ENCODE data around the gene EIF2B4. TPM values are rescaled to one million over a fixed set of nuclear protein-coding genes. Genes with fewer than 3 reads are reported as not detected.

The EIF2B4 gene
- 10 to 100 TPM; 37.7 to 42.5 (median 40.6) TPM for polyA plus RNA-seq

DNA sequence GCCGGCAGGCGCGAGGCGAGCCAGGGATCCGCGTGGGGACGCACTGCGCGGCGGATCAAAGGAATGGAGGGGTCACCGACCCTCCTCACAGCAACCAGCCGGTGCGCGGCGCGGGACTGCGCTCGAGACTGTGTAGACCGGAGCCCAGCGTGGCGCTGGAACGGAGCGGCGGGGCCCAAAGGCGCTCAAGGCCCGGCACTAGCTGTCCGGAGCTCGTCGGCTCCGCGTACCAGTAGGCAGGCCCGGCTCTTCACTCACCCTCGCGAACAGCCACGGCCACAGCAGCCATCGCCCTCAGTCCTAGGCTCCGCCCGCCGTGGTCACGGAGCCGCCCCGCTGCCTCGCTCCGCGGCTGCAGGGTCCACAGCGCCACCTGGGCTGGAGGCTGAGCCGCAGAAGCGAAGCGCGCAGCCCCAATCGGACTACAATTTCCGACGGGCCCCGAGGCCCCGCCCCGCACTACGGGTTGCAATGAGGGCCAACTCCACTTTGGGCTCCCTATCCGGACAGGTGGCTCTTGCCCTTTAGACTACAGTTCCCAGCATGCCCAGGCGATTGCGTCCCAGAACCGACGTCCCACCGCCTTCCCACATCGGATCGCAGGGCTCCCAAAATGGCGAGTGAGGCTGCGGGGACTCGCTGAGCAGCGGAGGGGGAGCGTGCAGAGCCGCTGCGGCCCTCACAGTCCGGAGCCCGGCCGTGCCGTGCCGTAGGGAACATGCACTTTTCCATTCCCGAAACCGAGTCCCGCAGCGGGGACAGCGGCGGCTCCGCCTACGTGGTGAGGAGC is at the start of gene EIF2B4, which contains the start of gene SNX17:
Gene EIF2B4, minus strand, starts transcription at position 313 of the 790 bp plus-strand sequence. Its CDS starts 24 bp downstream, at position 289.
Gene SNX17, plus strand, starts transcription at position 591 of the 790 bp plus-strand sequence. Its CDS starts 128 bp downstream, at position 719.
- WGBS, 3 donors: 0 to 1% (median 1%) methylated on average over 76 to 85 of the region's 85 CpGs
- H3K27ac ChIP-seq (ENCODE audit: low read depth, low read length): peak within 1 kb of the TSS; percentile 92

DNA sequence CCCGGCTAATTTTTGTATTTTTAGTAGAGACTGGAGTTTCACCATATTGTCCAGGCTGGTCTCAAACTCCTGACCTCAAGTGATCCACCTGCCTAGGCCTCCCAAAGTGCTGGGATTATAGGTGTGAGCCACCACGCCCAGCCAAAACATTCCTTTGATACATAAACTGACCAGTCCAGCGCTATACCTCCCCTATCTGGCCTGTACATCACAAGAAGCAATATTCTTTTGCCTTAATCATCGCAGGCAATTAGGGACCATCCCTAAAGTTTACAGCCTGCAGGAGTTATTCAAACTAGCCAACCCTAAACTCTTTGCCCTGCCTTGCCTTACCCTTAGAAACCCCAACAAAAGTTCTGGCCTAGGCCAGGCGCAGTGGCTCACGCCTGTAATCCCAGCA is 46.0 kb upstream of the EIF2B4 start:
- H3K27ac ChIP-seq (ENCODE audit: low read depth, low read length): no peak overlapping the region
- WGBS, 3 donors: 94 to 95% (median 94%) methylated on average over 6 of the region's 6 CpGs

DNA sequence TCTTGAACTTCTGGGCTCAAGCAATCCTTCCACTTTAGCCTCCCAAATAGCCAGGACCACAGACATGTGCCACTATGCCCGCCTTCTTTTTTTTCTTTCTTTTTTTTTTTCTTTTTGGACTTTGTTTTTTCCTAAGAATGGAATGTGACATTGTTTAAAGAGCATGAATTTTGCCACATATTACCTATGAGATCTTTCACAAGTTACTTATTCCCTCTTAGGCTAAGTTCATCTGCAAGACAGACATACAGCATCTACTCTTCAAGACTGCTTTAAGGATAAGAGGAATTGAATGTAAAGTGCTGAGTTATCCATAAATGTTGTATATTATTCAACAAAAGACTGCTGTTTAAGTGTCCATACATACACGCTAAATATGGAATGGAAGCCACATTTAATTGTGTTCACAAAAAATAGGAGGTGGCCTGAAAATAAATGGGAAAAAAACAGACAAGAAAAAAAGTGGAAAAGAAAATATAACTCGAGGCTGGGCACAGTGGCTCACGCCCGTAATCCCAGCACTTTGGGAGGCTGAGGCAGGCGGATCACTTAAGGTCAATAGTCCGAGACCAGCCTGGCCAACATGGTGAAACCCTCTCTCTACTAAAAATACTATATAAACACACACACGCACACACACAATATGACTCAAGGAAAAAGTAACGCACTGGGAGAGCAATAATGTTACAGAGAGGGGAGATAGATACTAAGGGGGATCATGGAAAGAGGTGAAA is 42.4 kb upstream of the EIF2B4 start:
- no peak overlapping the region for H3K27ac ChIP-seq (ENCODE audit: low read depth, low read length)
- WGBS, 3 donors: 79 to 90% (median 88%) methylated on average over 9 of the region's 9 CpGs

DNA sequence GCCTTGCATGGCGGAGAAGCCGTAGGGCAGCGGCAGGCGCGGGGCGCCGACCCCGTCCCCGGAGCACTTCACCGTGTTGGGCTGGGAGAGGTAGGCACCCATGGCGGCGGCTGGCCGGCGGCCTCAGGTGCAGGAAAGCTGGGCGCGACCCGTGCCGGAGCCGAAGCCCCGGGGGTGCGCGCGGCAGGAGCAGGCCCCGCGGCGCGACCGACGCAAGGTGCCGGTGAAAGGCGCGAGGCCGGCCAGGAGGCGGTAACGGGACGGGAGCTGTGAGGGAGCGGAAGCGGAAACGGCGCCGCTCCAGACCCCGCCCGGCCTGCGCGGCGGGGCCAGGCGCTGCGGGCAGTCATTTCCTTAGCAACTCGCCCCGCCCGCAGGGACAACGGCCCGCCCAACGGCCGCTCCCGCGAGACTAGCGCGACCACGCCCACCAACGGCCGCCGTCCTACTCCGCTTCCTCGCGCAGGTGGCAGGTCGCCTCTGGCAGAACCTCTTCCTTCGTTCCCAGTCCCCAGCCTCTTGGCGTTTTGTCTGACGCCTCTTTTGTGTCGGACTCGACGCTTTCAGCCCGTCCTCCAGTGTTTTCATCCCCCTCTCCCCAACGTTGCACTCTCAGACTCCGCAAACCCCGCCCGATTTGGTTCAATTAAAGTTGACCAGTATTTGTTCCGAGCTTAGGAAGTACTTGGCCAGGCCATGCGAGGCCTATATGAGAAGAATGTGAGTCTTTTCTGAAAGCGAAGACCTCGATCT is 39.4 kb upstream of the EIF2B4 start, which contains the start of gene PPM1G:
Gene PPM1G, minus strand, starts transcription at position 271 of the 753 bp plus-strand sequence. Its CDS starts 169 bp downstream, at position 102.
- H3K27ac ChIP-seq (ENCODE audit: low read depth, low read length): peak within 1 kb of the TSS; percentile 83
- WGBS, 3 donors: 1% methylated on average over 78 to 82 of the region's 82 CpGs

DNA sequence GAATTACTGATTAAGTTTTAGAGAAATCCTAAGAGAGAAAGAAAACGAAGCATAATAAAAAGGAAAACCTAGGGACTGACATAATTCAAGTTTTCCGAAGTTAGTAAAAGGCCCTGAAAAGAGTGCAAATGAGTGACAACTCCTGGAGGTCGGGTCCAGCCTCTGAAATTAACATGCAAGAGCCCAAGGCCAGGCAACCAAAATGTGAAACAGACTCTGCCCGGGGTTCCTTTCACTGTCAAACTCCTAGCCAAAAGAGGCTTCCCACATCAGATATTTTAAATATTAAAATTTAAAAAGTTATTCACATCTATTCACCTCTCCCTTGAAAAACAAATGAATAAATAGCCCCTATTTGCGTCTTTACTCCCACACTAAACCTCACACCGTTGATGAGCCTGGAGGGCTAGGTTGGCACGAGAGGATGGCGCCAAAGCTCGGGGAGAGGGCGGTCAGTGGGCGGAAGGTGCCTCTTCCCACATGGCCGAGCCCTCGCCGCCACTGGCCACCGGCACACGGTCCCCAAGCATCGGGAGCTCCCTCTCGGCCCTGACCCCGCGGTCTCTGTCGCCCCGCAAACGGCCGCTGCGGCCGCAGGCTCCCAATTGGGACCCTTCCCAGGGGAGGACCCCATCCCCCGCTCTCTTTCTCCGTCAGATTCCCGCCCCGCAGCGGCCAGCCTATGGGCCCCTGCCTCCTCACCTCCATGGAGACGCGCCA is 38.6 kb upstream of the EIF2B4 start:
- peak overlapping the region; percentile 83 for H3K27ac ChIP-seq (ENCODE audit: low read depth, low read length)

DNA sequence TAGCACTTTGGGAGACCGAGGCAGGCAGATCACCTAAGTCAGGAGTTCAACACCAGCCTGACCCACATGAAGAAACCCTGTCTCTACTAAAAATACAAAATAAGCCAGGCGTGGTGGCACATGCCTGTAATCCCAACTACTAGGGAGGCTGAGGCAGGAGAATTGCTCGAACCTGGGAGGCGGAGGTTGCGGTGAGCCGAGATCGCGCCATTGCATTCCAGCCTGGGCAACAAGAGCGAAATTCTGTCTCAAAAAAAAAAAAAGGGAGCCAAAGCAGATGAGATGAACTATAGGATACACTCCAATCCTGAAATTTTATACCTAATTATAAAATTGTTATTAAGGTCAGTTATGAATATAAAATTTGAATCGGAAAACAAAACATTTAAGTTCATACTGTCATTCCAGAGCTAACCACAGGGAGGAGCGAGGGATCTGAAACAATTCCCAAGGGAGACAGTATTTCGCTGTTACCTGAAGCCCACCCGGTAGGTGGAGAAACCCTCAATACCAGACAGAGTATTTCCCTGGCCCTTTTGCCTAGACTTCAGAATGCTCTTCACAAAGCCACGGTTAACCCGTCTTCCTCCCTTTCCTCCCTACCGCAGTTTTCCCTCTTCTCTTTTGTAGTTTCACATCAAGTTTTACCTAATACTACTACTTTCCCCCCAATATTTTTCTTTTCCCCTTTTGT is 37.8 kb upstream of the EIF2B4 start:
- WGBS, 3 donors: 45 to 57% (median 50%) methylated on average over 16 of the region's 16 CpGs

More for the DNA sequence above, 38.6 kb upstream of the EIF2B4 start:
- WGBS, 3 donors: 0% methylated on average over 32 to 33 of the region's 33 CpGs

DNA sequence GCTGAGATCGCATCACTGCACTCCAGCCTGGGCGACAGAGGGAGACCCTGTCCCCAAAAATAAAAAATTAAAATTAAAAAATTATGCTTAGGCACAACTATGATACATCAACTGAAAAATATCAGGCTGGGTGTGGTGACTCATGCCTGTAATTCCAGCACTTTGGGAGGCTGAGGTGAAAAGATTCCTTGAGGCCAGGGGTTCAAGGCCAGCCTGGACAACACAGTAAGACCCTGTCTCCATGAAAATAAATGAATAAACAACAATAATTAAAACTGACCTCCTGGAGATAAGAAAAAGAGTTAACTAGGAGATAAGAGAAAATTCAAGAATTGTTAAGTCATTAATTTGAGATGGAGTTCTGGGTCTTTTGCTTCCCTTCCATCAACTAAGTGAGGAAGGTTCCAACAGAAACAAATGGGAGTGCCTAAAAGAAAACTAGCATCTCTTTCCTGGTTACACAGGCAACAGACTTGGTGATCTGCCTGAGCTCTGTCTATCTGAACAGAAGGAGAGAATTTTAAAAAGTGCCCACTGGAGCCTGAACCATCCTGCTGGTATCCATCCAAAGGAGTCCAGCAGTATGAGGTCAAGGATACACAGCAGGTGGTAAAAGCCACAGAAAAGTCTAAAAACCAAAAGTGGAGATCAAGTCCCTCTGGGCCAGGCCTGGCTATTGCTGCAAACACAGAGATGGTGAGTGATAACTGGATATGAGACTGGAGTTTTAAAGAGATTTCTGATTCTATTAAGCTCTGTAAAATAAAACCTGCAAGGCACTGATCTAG is 30.4 kb upstream of the EIF2B4 start:
- WGBS, 3 donors: 95 to 100% (median 100%) methylated on average over 2 of the region's 2 CpGs
- no peak overlapping the region for H3K27ac ChIP-seq (ENCODE audit: low read depth, low read length)

More for the DNA sequence above, 37.8 kb upstream of the EIF2B4 start:
- no peak overlapping the region for H3K27ac ChIP-seq (ENCODE audit: low read depth, low read length)

DNA sequence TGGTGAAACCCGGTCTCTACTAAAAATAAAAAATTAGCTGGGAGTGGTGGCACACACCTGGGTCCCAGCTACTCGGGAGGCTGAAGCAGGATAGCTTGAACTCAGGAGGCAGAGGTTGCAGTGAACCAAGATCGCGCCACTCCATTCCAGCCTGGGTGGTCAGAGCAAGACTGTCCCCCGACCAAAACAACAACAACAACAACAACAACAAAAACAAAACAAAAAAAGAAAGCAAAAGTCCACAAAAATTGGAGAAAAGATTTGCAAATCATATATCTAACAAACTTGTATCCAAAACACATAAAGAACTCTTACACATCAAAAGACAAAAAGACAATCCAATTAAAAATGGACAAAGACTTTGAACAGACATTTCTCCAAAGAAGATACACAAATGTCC is 28.8 kb upstream of the EIF2B4 start:
- H3K27ac ChIP-seq (ENCODE audit: low read depth, low read length): no peak overlapping the region
- WGBS, 3 donors: 93 to 95% (median 95%) methylated on average over 5 of the region's 5 CpGs

DNA sequence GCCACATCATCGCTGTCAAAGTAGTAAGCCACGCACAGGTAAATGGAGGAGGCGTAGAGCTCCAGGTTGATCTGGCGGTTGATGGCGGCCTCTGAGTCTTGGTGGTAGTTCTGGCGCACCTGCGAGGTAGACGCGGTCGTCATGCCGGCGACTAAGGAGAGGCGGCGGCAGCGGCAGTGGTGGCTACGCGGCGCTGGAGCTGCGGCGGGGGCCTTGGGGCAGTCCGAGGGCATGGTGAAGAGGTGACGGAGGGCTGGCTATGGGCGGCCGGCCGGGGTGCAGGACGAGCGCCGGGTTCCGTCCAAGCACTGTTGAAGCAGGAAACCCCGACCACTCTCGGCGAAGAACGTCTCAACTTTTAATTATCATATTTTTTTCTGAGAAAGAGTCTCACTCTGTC is 23.1 kb upstream of the EIF2B4 start:
- H3K27ac ChIP-seq (ENCODE audit: low read depth, low read length): no peak overlapping the region
- WGBS, 3 donors: 98 to 99% (median 99%) methylated on average over 33 of the region's 33 CpGs

DNA sequence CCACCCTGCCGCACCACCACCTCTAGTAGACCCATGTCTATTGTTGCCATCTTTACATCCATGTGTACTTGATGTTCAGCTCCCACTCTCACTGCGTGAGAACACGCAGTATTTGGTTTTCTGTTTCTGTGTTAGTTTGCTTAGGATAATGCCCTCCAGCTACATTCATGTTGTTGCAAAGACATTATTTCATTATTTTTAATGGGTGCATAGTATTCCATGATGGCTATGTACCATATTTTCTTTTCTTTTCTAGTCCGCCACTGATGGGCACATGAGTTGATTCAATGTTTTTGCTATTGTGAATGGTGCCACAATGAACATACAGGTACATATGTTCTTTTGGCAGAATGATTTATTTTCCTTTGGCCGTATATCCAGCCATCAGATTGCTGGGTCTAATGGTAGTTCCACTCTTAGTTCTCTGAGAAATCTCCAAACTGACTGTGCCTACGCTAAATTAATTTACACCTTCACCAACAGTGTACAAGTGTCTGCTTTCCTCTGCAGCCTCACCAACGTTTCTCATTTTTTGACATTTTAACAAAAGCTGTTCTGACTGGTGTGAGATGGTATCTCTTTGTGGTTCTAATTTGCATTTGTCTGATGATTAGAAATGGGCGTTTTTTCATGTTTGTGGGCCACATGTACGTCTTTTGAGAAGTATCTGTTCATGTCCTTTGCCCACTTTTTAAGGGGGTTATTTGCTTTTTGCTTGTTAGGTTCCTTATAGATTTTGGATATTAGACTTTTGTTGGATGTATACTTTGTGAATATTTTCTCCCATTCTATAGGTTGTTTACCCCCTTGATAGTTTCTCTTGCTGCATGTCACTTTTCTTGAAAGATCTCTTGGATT is 20.9 kb upstream of the EIF2B4 start:
- 93 to 94% (median 93%) methylated on average over 9 of the region's 9 CpGs for WGBS, 3 donors
- H3K27ac ChIP-seq (ENCODE audit: low read depth, low read length): no peak overlapping the region

DNA sequence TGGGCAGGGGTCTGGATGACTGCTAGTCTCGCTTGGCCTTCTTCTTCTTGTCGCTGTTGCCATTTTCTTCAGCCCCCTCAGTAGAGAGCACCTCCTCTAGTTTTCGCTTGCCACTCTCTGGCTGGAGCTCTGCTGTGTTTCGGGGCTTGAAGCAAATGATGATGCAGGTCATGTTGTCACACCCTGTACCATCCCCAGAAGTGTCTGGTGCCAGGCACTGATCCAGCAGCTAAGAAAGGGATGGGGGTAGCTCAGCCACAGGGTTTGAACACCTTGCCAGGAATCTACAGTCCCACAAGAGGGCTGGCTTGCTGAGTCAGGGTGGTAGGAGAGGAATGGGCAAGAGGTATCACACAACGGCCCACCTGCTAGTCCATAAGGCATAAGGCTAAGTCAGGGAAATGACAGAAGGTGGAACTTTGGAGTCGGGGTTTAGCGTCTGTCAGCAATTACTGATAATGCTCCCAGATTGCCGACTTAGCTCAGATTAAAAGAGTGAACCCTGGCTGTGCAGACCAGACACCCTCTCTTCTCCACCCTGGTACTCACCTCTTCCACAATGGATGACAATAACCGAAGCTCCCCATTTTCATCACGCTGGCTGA is 11.5 kb upstream of the EIF2B4 start:
- H3K27ac ChIP-seq (ENCODE audit: low read depth, low read length): no peak overlapping the region
- whole genome bisulfite sequencing, 3 donors: 86 to 94% (median 90%) methylated on average over 10 of the region's 10 CpGs

DNA sequence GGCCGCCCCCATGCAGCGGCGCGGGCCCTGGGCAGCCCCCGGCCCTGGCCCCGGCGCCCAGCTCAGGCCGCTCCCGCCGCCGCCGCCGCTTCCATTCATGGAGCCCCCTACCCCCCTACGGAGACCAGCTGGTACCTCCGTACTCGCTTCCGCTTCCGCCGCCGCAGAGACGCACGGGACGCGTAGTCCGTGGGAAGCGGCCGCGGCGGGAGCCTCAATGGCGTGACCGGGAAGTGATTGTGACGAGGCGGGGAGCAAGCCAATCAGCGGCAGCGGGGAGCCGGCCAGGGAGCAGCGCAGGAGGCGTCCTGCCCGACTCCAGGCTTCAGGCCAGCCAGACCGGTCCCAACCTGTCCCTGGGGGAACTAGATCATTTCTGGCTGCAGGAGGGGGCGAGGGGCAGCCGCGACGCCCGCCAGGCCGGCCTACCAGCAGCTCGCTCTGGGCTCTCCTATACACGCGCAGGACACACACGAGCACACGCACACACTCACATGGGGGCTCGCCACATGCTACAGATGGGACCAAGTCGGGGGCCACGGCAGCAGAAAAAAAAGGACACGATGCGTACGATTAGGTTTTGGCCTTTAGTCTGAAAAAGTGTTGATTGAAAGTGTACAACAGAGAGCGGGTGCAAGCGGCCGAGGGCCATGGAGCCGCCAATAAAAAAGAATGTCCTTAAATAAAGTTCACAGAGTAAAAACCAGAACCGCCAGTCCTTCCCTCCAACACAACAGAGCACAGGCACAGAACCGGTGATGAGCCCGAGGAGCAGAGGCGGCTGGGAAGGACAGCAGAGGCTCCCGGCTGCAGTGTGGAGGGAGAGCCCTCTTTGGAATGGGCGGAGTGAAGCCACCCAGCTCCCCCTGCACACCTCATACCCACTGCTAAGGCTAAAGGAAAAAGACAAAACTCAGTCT is 10.7 kb upstream of the EIF2B4 start, which contains the start of gene ZNF513:
Gene ZNF513, minus strand, starts transcription at position 109 of the 920 bp plus-strand sequence. CDS start 208 bp downstream, outside the sequence.
- 12 to 15% (median 14%) methylated on average over 63 to 67 of the region's 67 CpGs for WGBS, 3 donors
- peak within 1 kb of the TSS; percentile 58 for H3K27ac ChIP-seq (ENCODE audit: low read depth, low read length)

DNA sequence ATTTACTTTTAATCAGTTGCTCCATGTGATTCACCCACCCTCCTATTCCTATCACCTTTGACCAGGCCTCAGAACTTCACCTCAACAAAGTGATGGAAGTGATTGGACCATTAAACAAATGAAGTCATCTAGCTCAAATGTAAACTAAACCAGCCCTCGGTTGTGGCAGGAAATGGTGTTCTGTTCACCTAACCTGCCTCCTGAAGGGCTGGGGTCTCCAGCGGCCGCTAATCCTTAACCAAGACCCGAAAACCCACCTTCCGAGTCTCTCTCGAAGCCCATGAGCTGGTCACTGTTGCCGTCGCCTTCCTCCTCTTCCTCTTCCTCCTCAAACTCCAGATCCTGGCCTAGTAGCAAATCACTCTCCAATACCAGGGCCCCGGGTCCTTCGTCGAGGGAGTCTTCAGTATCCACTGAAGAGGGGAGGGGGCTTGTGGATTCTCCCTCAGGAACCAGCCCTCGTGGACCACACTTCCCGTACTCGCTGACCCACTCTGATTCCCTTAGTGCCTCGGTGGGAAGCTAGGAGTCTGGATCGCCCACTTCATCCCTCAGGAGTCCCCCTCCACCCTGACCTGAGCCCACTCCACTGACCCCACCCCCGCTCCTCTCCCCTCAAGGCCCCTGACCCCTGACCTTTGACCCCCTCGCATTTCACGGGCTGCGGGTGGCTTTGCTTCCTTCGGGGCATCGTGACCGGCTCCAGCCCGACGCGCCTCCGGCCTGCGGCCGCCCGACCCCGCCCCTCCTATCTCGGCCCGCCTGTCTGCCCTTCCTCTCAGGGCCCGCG is 9.9 kb upstream of the EIF2B4 start:
- WGBS, 3 donors: 0 to 1% (median 0%) methylated on average over 33 to 35 of the region's 35 CpGs
- peak overlapping the region; percentile 58 for H3K27ac ChIP-seq (ENCODE audit: low read depth, low read length)

DNA sequence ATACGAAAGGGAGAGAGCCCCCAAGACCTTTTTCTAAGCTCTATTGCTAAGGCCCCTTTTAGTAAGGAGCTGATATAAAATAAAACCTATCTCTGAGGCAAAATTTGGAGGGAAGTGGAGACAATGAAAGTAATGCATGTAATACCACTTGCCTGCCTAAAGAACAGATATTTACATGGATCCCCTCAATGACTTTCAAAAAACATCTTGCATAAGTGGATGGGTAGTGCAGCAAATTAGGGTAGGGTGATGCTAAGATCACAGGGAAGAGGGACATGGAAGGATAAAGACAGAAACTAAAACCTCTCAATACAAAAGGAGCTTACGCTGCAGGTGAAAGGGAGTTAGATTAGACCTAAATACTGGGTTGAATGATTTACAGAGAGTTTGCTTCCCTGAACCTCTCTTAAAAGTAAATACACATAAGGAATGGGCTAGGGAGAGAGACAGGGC is 9.3 kb upstream of the EIF2B4 start:
- WGBS, 3 donors: 69 to 88% (median 70%) methylated on average over 2 of the region's 2 CpGs
- no peak overlapping the region for H3K27ac ChIP-seq (ENCODE audit: low read depth, low read length)
